Measurements from ENCODE around the gene ZNF365. TPM values are rescaled to one million over a fixed set of nuclear protein-coding genes. Genes with fewer than 3 reads are reported as not detected.
"Not testable (repeated sequence)": the region's sequence is repeated elsewhere in the genome, so short reads cannot be mapped to it uniquely, and the experiment has no call there.

The ZNF365 gene
- total RNA-seq, 4 donors from 2014 or later: 0.27 to 0.83 TPM; not detected in 2

DNA sequence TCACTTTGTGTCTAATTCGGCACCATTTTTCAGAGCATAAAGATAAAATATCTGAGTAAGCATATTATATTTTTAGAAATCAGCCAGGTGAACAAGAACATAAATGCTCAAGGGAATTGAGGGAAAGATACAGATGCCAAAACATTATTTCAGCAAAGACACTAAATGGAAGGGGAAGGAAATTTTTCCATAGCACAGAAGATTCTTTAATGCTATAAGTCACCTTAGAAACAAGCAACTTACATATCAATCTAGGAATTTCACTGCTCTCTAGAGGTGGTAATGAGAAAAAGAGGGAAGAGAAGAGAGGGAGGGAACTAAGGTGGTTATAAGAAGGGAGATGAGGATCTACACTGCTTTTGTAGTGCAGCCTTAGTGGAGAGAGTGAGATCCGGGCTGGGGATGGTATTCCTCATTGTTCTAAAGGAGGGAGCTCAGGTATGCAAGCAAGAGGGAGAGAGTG, 20.4 kb downstream of the ZNF365 start:
- Histone ChIP-seq H3K36me3 (no peaks in the 10 kb centered on the region), H3K4me1 (no peaks in the 10 kb centered on the region), H3K9me3 (no peaks in the 10 kb centered on the region), H3K27ac (no peak overlapping the region), H3K27me3 (no peaks in the 10 kb centered on the region), H3K4me3 (no peak overlapping the region)
- TF ChIP-seq, protein P1, sequence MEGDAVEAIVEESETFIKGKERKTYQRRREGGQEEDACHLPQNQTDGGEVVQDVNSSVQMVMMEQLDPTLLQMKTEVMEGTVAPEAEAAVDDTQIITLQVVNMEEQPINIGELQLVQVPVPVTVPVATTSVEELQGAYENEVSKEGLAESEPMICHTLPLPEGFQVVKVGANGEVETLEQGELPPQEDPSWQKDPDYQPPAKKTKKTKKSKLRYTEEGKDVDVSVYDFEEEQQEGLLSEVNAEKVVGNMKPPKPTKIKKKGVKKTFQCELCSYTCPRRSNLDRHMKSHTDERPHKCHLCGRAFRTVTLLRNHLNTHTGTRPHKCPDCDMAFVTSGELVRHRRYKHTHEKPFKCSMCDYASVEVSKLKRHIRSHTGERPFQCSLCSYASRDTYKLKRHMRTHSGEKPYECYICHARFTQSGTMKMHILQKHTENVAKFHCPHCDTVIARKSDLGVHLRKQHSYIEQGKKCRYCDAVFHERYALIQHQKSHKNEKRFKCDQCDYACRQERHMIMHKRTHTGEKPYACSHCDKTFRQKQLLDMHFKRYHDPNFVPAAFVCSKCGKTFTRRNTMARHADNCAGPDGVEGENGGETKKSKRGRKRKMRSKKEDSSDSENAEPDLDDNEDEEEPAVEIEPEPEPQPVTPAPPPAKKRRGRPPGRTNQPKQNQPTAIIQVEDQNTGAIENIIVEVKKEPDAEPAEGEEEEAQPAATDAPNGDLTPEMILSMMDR (IDR thresholded peaks at IDR 0.05): no peak
- TF ChIP-seq POLR2A (IDR thresholded peaks at IDR 0.05): no peak
- DNase-seq: no peak

DNA sequence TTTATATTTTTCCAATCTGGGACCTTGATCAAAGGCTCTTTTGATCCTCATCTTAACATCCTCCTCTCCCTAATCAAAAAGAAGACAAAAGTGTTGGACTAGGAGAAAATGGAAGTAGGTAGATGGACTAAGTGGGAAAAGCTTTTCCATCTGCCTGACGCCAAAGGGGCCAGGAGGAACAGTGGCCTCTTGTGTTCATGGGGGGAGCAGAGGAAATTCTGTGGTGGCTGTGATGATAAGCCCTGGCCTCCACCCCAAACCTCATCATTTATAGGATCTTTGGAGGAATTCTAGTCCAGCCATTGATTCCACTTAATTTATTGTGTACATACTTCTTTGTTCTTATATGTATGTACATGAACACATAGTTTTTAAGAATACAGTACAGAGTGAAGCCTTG, 21.7 kb downstream of the ZNF365 start:
- H3K4me1 ChIP-seq: no peaks in the 10 kb centered on the region
- H3K9me3 ChIP-seq: no peaks in the 10 kb centered on the region
- no peak overlapping the region for H3K4me3 ChIP-seq
- no peak overlapping the region for H3K27ac ChIP-seq
- no peaks in the 10 kb centered on the region for H3K27me3 ChIP-seq
- DNase-seq: no peak
- H3K36me3 ChIP-seq: no peaks in the 10 kb centered on the region
- TF ChIP-seq POLR2A (IDR thresholded peaks at IDR 0.05): no peak
- TF ChIP-seq, protein P1 (IDR thresholded peaks at IDR 0.05): no peak

DNA sequence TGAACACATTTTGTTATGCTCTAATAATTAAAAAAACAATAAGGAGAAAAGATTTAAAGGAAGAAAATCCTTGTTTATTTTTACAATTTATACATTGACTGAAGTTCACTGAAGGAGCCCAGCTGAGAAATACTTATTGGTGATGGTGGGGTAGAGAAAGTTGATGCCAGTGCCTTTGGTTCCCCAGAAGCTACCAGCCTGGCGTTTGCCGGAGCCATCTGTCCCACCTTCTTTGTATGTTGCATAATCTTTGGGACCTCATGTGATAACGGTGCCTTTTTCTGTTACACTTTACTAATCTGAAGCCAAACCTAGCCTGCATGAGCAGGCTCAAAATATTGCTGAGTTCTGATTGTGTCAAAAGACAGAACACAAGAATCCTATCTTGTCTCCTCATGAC, 22.7 kb downstream of the ZNF365 start:
- no peak overlapping the region for H3K4me3 ChIP-seq
- DNase-seq: no peak
- no peaks in the 10 kb centered on the region for H3K4me1 ChIP-seq
- TF ChIP-seq, protein P1 (IDR thresholded peaks at IDR 0.05): no peak
- TF ChIP-seq POLR2A (IDR thresholded peaks at IDR 0.05): no peak
- H3K27ac ChIP-seq: no peak overlapping the region
- no peaks in the 10 kb centered on the region for H3K27me3 ChIP-seq
- no peaks in the 10 kb centered on the region for H3K36me3 ChIP-seq
- H3K9me3 ChIP-seq: no peaks in the 10 kb centered on the region

DNA sequence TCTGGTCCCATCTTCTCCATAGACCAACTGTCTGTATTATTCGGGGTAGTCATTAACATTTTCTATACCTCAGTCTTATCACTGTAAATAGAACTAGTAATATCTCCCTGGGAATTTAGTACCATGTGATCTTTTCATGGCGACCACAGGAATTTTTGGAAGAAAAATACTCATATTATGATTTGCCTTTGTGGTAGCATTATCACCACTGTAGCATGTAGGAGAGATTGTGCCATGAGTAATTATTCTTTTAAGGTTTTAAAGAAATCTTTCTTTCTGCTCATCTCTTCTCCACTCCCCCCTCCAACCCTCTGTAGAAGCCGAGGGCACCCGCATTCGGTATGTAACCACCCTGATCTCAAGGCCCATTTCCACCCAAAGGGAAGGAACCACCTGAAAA, 25.0 kb downstream of the ZNF365 start:
- no peaks in the 10 kb centered on the region for H3K9me3 ChIP-seq
- no peak overlapping the region for H3K27ac ChIP-seq
- H3K27me3 ChIP-seq: no peaks in the 10 kb centered on the region
- H3K4me3 ChIP-seq: no peak overlapping the region
- H3K4me1 ChIP-seq: no peaks in the 10 kb centered on the region
- H3K36me3 ChIP-seq: no peaks in the 10 kb centered on the region
- DNase-seq: no peak
- TF ChIP-seq, protein P1 (IDR thresholded peaks at IDR 0.05): no peak
- no peak for TF ChIP-seq POLR2A (IDR thresholded peaks at IDR 0.05)

DNA sequence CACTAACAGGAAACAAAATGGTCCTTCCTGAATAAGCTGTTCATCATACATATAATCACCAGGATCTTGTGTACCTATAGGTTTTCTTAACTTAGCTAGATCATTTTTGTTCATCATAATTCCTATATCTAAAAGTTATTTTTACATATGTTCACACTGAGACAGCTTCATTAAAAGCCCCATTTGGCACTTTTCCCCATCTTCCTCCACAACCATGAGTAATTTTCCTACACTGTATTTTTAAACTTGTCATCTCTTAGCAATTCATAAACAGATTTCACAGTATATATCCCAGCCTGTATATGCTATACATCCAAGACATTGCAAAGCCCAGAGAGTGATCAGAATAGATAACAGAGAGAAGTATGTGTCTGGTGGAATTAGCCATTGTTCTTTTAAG, 28.3 kb downstream of the ZNF365 start:
- H3K4me3 ChIP-seq: no peak overlapping the region
- H3K27me3 ChIP-seq: no peaks in the 10 kb centered on the region
- no peak overlapping the region for H3K27ac ChIP-seq
- peaks cover 0 to 3% (median 0%) of the 10 kb centered on the region in 4 donors for H3K9me3 ChIP-seq
- no peak for DNase-seq
- no peaks in the 10 kb centered on the region for H3K4me1 ChIP-seq
- H3K36me3 ChIP-seq: no peaks in the 10 kb centered on the region
- TF ChIP-seq, protein P1 (IDR thresholded peaks at IDR 0.05): no peak
- TF ChIP-seq POLR2A (IDR thresholded peaks at IDR 0.05): no peak

DNA sequence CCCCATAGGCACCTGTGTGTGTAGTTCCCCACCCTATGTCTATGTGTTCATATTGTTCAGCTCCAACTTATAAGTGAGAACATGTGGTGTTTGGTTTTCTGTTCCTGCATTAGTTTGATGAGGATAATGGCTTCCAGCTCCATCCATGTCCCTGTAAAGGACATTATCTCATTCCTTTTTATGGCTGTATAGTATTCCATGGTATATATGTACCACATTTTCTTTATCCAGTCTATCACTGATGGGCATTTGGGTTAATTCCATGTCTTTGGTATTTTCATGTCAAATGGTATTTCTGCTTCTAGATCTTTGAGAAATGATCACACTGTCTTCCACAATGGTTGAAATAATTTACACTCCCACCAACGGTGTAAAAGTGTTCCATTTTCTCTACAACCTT, 36.4 kb downstream of the ZNF365 start:
- H3K36me3 ChIP-seq, H3K27ac ChIP-seq, H3K9me3 ChIP-seq, H3K4me3 ChIP-seq, H3K27me3 ChIP-seq, H3K4me1 ChIP-seq, DNase-seq: not testable (repeated sequence)

DNA sequence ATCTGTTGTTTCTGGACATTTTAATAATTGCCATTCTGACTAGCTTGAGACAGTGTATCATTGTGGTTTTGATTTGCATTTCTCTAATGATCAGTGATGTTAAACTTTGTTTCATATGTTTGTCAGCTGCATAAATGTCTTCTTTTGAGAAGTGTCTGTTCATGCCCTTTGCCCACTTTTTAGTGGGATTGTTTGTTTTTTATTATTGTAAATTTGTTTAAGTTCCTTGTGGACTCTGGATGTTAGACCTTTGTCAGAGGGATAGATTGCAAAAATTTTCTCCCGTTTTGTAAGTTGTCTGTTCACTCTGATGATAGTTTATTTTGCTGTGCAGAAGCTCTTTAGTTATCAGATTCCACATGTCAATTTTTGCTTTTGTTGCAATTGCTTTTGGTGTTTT, 36.8 kb downstream of the ZNF365 start:
- DNase-seq, H3K4me3 ChIP-seq, H3K36me3 ChIP-seq: not testable (repeated sequence)

More for the DNA sequence above, 36.8 kb downstream of the ZNF365 start:
- H3K4me1 ChIP-seq, H3K27me3 ChIP-seq, H3K9me3 ChIP-seq, H3K27ac ChIP-seq: not testable (repeated sequence)
